ENCODE measurements around the gene KIF18B. TPM values are rescaled to one million over a fixed set of nuclear protein-coding genes. Genes with fewer than 3 reads are reported as not detected.

The KIF18B gene
- total RNA-seq, 6 experiments from 2014 or later, result 0.20 to 0.99 (median 0.35) TPM

- H3K4me3 ChIP-seq, result no peak overlapping the region
- DNase-seq (peak in 1 of 3 donors; percentile 17), ATAC-seq (peak in 1 of 4 donors; percentile 10)
- WGBS (ENCODE audit: insufficient coverage, low coverage, low lambda C conversion rate, missing lambda C conversion rate), result 100% methylated on average over 1 of the region's 34 CpGs
- TF ChIP-seq POLR2A (IDR thresholded peaks at IDR 0.05), result no peak
- no peak for TF ChIP-seq CTCF (IDR thresholded peaks at IDR 0.05)
- no peak overlapping the region for H3K27ac ChIP-seq
- H3K4me1 ChIP-seq, result no peaks in the 10 kb centered on the region
- no peaks in the 10 kb centered on the region for H3K9me3 ChIP-seq
- intact Hi-C loops (cut with DNase I), result no loop called here
- no peaks in the 10 kb centered on the region for H3K36me3 ChIP-seq
- H3K27me3 ChIP-seq, result no peaks in the 10 kb centered on the region
These were observed 13.5 kb downstream of the KIF18B start for GRCh38 chr17:44933824-44934744.

GRCh38 chr17:44932787-44933097 is 14.8 kb downstream of the KIF18B start:
- DNase-seq, result no peak
- no CpG with 5 or more reads among the region's 6 CpGs for WGBS (ENCODE audit: insufficient coverage, low coverage, low lambda C conversion rate, missing lambda C conversion rate)

GRCh38 chr17:44932096-44932786 is 15.3 kb downstream of the KIF18B start:
- Histone ChIP-seq H3K27me3 (no peaks in the 10 kb centered on the region), H3K9me3 (no peaks in the 10 kb centered on the region), H3K4me3 (no peak overlapping the region), H3K4me1 (no peaks in the 10 kb centered on the region), H3K27ac (no peak overlapping the region), H3K36me3 (no peaks in the 10 kb centered on the region)
- DNase-seq (peak in 1 of 3 donors; percentile 41), ATAC-seq (no peak)
- TF ChIP-seq CTCF (IDR thresholded peaks at IDR 0.05), result no peak
- TF ChIP-seq POLR2A (IDR thresholded peaks at IDR 0.05), result no peak
- intact Hi-C loops (cut with DNase I), result no loop called here
- 93% methylated on average over 2 of the region's 8 CpGs for WGBS (ENCODE audit: insufficient coverage, low coverage, low lambda C conversion rate, missing lambda C conversion rate)

More at GRCh38 chr17:44932787-44933097, 14.8 kb downstream of the KIF18B start:
- Histone ChIP-seq H3K4me1 (no peaks in the 10 kb centered on the region), H3K36me3 (no peaks in the 10 kb centered on the region), H3K4me3 (no peak overlapping the region), H3K27me3 (no peaks in the 10 kb centered on the region), H3K9me3 (no peaks in the 10 kb centered on the region), H3K27ac (no peak overlapping the region)
- TF ChIP-seq POLR2A (IDR thresholded peaks at IDR 0.05) (no peak), CTCF (IDR thresholded peaks at IDR 0.05) (no peak)
- intact Hi-C loops (cut with DNase I), result no loop called here
- no peak for ATAC-seq

GRCh38 chr17:44931376-44931775 is 16.2 kb downstream of the KIF18B start:
- no peaks in the 10 kb centered on the region for H3K27me3 ChIP-seq
- WGBS (ENCODE audit: insufficient coverage, low coverage, low lambda C conversion rate, missing lambda C conversion rate), result 91% methylated on average over 4 of the region's 5 CpGs
- no peaks in the 10 kb centered on the region for H3K4me1 ChIP-seq
- TF ChIP-seq POLR2A (IDR thresholded peaks at IDR 0.05) (no peak), CTCF (IDR thresholded peaks at IDR 0.05) (no peak)
- H3K4me3 ChIP-seq, result no peak overlapping the region
- H3K27ac ChIP-seq, result no peak overlapping the region
- ATAC-seq, result no peak
- no peaks in the 10 kb centered on the region for H3K36me3 ChIP-seq
- intact Hi-C loops (cut with DNase I), result no loop called here
- no peaks in the 10 kb centered on the region for H3K9me3 ChIP-seq
- peak in 1 of 3 donors; percentile 37 for DNase-seq

Data from right lobe of liver (tissue), 6 donors.